PFSK-1 (cell line): ENCODE measurements around the gene GRM4.

Source experiments
- FOXP2 ChIP-seq: optimal IDR thresholded peaks from 2 replicates; pipeline ENCODE3; 2011; ENCODE audit warnings: borderline replicate concordance, control low read depth, inconsistent platforms; ENCODE audit not compliant: insufficient read depth; ENCODE audit errors: extremely low read length, extremely low read depth
- POLR2AphosphoS5 ChIP-seq: IDR thresholded peaks from 2 replicates; pipeline ENCODE4 v1.6.1; 2012; ENCODE audit warnings: low read depth, mild to moderate bottlenecking, control low read depth, low read length, moderate library complexity
- SIN3A ChIP-seq: IDR thresholded peaks from 2 replicates; pipeline ENCODE4 v1.6.1; 2012; ENCODE audit warnings: mild to moderate bottlenecking, low read length, moderate library complexity, borderline replicate concordance; ENCODE audit not compliant: insufficient read depth

DNA sequence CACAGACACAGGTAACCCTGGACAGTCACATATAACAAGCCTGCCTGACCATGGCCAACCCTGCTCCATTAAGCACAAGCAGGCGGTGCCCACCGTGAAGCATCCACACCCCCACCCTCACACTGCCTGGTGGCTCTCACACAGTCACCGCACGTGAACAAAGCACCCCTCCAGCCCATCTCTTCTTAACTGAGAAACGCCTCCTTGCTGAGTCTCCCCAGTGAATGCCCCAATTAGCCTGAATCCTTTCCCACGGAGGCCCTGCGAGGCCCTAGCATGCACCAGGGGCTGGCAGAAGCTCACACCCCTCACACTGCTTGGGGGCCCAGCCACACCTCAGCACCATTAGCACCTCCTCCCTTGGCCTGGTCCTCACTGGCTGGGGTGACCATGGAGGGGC, 72.3 kb downstream of the GRM4 start:
- no peak for TF ChIP-seq POLR2AphosphoS5
- TF ChIP-seq SIN3A, result no peak
- TF ChIP-seq FOXP2, result no peak
